ENCODE data around the gene BRD2. TPM values are rescaled to one million over a fixed set of nuclear protein-coding genes. Genes with fewer than 3 reads are reported as not detected.
A peak's percentile ranks its signal among the peaks of the same experiment; 100 is the strongest.

Gene BRD2
- total and polyA plus RNA-seq, 9 of the 15 experiments (the other 6 are each of a cell fraction or from before 2014, with no cell fraction given): 19.0 to 252 (median 181) TPM

DNA sequence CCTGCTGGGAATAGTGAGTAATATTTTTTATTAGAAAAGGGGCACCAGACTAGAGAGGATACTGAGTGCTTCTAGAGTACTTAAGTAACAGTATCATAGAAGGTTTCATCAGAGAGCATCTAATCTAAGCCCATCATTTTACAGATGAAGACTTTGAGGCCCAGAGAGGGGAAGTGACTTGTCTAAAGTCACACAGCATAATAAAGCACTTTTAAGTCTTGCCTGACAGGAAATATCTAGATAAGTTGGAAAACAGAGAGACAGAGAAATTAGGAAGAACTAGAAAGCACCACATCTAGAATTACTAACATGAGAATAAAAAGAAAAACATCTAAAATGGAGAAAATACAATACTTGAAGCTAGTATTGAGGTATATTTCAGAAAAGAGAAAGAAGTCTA, 21.5 kb upstream of the BRD2 start:
- no peaks in the 10 kb centered on the region for H3K79me2 ChIP-seq (ENCODE audit: control insufficient read depth, insufficient read depth, low read length)
- CTCF ChIA-PET (ENCODE audit: low intra/inter-chr PET ratio): interaction anchor here (1.8 to 1.9 kb wide), 2 partner anchors 13 to 61 kb away, joined by 7 to 10 read pairs; no protein-coding TSS in a partner anchor
- H2AFZ ChIP-seq (ENCODE audit: low read depth, low read length): no peak overlapping the region
- no peak overlapping the region for H3K4me2 ChIP-seq (ENCODE audit: insufficient read depth, low read length)
- FAIRE-seq: no peak
- no peak overlapping the region for H3K9ac ChIP-seq (ENCODE audit: insufficient read depth in 1 of 2, low read depth in 2 of 2, low read length in 2 of 2)
- ATAC-seq: no peak
- POLR2A ChIA-PET: interaction anchor here (13.5 kb wide), 1 partner anchor 25 kb away, joined by 309 read pairs; the partner anchor contains the start of gene BRD2
- H3K27ac ChIP-seq (ENCODE audit: extremely low read depth, low read depth, low read length): no peak overlapping the region
- H3K4me1 ChIP-seq (replicated peaks in 1 of 2; ENCODE audit: control insufficient read depth in 2 of 2, insufficient read depth in 2 of 2, low read length in 2 of 2): no peaks in the 10 kb centered on the region
- BruUV-seq (replicated peaks): no TSS peak
- no peak overlapping the region for H3K4me3 ChIP-seq
- no peaks in the 10 kb centered on the region for H3K9me1 ChIP-seq (ENCODE audit: control insufficient read depth, insufficient read depth, low read length)
- H4K20me1 ChIP-seq (replicated peaks; ENCODE audit: control insufficient read depth, insufficient read depth, low read length): no peaks in the 10 kb centered on the region
- intact Hi-C loops (cut with micrococcal nuclease) (loop anchor here (5.0 kb wide), 1 partner anchor 60 kb away; no protein-coding TSS in a partner anchor), in situ Hi-C loops (cut with MboI) (no loop called here)
- no peaks in the 10 kb centered on the region for H3K9me3 ChIP-seq (replicated peaks; ENCODE audit: control insufficient read depth, insufficient read depth, low read depth, low read length)
- no peaks in the 10 kb centered on the region for H3K36me3 ChIP-seq (ENCODE audit: control insufficient read depth, insufficient read depth, low read length)
- H3K27me3 ChIP-seq (ENCODE audit: control insufficient read depth in 2 of 2, insufficient read depth in 2 of 2, low read length in 2 of 2): peaks cover 2 to 24% of the 10 kb centered on the region in 2 experiments; a peak in 3 of 5 replicates
- no peak for DNase-seq (ENCODE audit: extremely low read depth in 1 of 4, low spot score in 3 of 4)
- no peak for TF ChIP-seq ZFP1 (CRISPR knock-in tag; IDR thresholded peaks at IDR 0.05)
- TF ChIP-seq, protein P1, sequence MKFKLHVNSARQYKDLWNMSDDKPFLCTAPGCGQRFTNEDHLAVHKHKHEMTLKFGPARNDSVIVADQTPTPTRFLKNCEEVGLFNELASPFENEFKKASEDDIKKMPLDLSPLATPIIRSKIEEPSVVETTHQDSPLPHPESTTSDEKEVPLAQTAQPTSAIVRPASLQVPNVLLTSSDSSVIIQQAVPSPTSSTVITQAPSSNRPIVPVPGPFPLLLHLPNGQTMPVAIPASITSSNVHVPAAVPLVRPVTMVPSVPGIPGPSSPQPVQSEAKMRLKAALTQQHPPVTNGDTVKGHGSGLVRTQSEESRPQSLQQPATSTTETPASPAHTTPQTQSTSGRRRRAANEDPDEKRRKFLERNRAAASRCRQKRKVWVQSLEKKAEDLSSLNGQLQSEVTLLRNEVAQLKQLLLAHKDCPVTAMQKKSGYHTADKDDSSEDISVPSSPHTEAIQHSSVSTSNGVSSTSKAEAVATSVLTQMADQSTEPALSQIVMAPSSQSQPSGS (CRISPR knock-in tag; IDR thresholded peaks at IDR 0.05): no peak
- TF ChIP-seq, protein P2, sequence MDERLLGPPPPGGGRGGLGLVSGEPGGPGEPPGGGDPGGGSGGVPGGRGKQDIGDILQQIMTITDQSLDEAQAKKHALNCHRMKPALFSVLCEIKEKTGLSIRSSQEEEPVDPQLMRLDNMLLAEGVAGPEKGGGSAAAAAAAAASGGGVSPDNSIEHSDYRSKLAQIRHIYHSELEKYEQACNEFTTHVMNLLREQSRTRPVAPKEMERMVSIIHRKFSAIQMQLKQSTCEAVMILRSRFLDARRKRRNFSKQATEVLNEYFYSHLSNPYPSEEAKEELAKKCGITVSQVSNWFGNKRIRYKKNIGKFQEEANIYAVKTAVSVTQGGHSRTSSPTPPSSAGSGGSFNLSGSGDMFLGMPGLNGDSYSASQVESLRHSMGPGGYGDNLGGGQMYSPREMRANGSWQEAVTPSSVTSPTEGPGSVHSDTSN (CRISPR knock-in tag; IDR thresholded peaks at IDR 0.05; ENCODE audit: low read depth): no peak
- TF ChIP-seq, protein P2 (tag; conservative IDR thresholded peaks at IDR 0.05; ENCODE audit: low read depth): no peak
- no peak for TF ChIP-seq ZNF507 (tag; conservative IDR thresholded peaks at IDR 0.05)
- peak; percentile 74 for TF ChIP-seq RBM25 (IDR thresholded peaks at IDR 0.05; ENCODE audit: low read depth, low read length, severe bottlenecking)
- no peak for TF ChIP-seq FOXJ3 (CRISPR knock-in tag; IDR thresholded peaks at IDR 0.05)
- TF ChIP-seq, protein P3, sequence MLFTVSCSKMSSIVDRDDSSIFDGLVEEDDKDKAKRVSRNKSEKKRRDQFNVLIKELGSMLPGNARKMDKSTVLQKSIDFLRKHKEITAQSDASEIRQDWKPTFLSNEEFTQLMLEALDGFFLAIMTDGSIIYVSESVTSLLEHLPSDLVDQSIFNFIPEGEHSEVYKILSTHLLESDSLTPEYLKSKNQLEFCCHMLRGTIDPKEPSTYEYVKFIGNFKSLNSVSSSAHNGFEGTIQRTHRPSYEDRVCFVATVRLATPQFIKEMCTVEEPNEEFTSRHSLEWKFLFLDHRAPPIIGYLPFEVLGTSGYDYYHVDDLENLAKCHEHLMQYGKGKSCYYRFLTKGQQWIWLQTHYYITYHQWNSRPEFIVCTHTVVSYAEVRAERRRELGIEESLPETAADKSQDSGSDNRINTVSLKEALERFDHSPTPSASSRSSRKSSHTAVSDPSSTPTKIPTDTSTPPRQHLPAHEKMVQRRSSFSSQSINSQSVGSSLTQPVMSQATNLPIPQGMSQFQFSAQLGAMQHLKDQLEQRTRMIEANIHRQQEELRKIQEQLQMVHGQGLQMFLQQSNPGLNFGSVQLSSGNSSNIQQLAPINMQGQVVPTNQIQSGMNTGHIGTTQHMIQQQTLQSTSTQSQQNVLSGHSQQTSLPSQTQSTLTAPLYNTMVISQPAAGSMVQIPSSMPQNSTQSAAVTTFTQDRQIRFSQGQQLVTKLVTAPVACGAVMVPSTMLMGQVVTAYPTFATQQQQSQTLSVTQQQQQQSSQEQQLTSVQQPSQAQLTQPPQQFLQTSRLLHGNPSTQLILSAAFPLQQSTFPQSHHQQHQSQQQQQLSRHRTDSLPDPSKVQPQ (CRISPR knock-in tag; IDR thresholded peaks at IDR 0.05; ENCODE audit: borderline replicate concordance): no peak
- TF ChIP-seq, protein P4, sequence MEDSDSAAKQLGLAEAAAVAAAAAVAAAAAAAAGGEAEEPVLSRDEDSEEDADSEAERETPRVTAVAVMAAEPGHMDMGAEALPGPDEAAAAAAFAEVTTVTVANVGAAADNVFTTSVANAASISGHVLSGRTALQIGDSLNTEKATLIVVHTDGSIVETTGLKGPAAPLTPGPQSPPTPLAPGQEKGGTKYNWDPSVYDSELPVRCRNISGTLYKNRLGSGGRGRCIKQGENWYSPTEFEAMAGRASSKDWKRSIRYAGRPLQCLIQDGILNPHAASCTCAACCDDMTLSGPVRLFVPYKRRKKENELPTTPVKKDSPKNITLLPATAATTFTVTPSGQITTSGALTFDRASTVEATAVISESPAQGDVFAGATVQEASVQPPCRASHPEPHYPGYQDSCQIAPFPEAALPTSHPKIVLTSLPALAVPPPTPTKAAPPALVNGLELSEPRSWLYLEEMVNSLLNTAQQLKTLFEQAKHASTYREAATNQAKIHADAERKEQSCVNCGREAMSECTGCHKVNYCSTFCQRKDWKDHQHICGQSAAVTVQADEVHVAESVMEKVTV (CRISPR knock-in tag; IDR thresholded peaks at IDR 0.05): no peak
- TF ChIP-seq, protein P5, sequence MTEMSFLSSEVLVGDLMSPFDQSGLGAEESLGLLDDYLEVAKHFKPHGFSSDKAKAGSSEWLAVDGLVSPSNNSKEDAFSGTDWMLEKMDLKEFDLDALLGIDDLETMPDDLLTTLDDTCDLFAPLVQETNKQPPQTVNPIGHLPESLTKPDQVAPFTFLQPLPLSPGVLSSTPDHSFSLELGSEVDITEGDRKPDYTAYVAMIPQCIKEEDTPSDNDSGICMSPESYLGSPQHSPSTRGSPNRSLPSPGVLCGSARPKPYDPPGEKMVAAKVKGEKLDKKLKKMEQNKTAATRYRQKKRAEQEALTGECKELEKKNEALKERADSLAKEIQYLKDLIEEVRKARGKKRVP (CRISPR knock-in tag; IDR thresholded peaks at IDR 0.05): no peak
- TF ChIP-seq PYGO2 (tag; IDR thresholded peaks at IDR 0.05): no peak
- TF ChIP-seq POLR3A (IDR thresholded peaks at IDR 0.05; ENCODE audit: borderline replicate concordance, extremely low read depth, insufficient read depth, insufficient read length): no peak
- no peak for TF ChIP-seq ZFP30 (CRISPR knock-in tag; IDR thresholded peaks at IDR 0.05; ENCODE audit: borderline replicate concordance)

Data from K562 (cell line).